A549 (cell line): Measurements from ENCODE around the gene CHTOP.

Experiments
- JUNB ChIP-seq: fragments of >200 bp; sonication (Bioruptor Twin); formaldehyde crosslinking; IDR thresholded peaks from 2 replicates; pipeline ENCODE4 v1.6.1; 2016
- KDM1A ChIP-seq: fragments of 200-600 bp; sonication (generic); IDR thresholded peaks from 2 replicates; pipeline ENCODE4 v1.6.1; 2016; ENCODE audit warnings: low read depth, mild to moderate bottlenecking
- MAFK ChIP-seq: fragments of 450-650 bp; IDR thresholded peaks from 2 replicates; pipeline ENCODE4 v1.6.1; 2014; ENCODE audit not compliant: partially characterized antibody
- MYC ChIP-seq: IDR thresholded peaks from 2 replicates; pipeline ENCODE4 v1.6.1; 2012; ENCODE audit warnings: mild to moderate bottlenecking, inconsistent platforms, low read length, improper control_type of control experiment, borderline replicate concordance
- POLR2A ChIP-seq: IDR thresholded peaks from 2 replicates; pipeline ENCODE4 v1.6.1; 2012; ENCODE audit warnings: mild to moderate bottlenecking, low read length
- RFX5 ChIP-seq: fragments of 450-650 bp; IDR thresholded peaks from 2 replicates; pipeline ENCODE4 v1.7.1; 2014; ENCODE audit warnings: antibody characterized with exemption, mild to moderate bottlenecking, moderate library complexity
- SMC3 ChIP-seq: fragments of >200 bp; sonication (Bioruptor Twin); formaldehyde crosslinking; IDR thresholded peaks from 3 replicates; pipeline ENCODE4 v1.6.1; 2018; ENCODE audit warnings: inconsistent platforms
- TF ChIP-seq, protein P1 (sequence below): fragments of >200 bp; sonication (Bioruptor Twin); formaldehyde crosslinking; IDR thresholded peaks from 3 replicates; pipeline ENCODE4 v1.5.1; 2016

DNA sequence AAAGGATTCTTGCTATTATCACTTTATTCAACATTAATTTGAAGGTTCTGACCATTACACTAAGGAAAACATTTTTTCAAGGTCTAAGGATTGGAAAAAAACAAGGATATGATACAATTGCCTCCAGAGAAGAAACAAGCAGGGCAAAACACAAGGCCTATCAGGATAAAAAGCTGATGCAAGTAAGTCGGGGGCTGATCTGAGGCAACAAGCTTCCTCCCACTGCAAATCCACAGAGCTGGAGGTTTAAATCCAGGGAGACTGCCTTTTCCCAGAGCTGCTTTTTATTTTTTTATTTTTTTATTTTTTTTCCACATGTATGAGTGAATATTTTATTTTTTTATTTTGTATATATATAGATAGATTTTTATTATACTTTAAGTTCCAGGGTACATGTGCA, 48.9 kb upstream of the CHTOP start:
- TF ChIP-seq MAFK (no peak), JUNB (no peak), KDM1A (no peak), MYC (no peak), POLR2A (no peak), SMC3 (no peak), RFX5 (no peak)
- TF ChIP-seq, protein P1, sequence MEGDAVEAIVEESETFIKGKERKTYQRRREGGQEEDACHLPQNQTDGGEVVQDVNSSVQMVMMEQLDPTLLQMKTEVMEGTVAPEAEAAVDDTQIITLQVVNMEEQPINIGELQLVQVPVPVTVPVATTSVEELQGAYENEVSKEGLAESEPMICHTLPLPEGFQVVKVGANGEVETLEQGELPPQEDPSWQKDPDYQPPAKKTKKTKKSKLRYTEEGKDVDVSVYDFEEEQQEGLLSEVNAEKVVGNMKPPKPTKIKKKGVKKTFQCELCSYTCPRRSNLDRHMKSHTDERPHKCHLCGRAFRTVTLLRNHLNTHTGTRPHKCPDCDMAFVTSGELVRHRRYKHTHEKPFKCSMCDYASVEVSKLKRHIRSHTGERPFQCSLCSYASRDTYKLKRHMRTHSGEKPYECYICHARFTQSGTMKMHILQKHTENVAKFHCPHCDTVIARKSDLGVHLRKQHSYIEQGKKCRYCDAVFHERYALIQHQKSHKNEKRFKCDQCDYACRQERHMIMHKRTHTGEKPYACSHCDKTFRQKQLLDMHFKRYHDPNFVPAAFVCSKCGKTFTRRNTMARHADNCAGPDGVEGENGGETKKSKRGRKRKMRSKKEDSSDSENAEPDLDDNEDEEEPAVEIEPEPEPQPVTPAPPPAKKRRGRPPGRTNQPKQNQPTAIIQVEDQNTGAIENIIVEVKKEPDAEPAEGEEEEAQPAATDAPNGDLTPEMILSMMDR: no peak
